HG03159 (cell line): Measurements from ENCODE around the gene LRRC42.
"Not testable (repeated sequence)": the region's sequence is repeated elsewhere in the genome, so short reads cannot be mapped to it uniquely, and the experiment has no call there.

Experiments
- ATAC-seq: cut with Tn5 transposase; IDR thresholded peaks from one replicate; pipeline ENCODE4 v1.9.1; 2021; ENCODE audit warnings: mild to moderate bottlenecking, moderate library complexity; ENCODE audit not compliant: unreplicated experiment

The LRRC42 gene

DNA sequence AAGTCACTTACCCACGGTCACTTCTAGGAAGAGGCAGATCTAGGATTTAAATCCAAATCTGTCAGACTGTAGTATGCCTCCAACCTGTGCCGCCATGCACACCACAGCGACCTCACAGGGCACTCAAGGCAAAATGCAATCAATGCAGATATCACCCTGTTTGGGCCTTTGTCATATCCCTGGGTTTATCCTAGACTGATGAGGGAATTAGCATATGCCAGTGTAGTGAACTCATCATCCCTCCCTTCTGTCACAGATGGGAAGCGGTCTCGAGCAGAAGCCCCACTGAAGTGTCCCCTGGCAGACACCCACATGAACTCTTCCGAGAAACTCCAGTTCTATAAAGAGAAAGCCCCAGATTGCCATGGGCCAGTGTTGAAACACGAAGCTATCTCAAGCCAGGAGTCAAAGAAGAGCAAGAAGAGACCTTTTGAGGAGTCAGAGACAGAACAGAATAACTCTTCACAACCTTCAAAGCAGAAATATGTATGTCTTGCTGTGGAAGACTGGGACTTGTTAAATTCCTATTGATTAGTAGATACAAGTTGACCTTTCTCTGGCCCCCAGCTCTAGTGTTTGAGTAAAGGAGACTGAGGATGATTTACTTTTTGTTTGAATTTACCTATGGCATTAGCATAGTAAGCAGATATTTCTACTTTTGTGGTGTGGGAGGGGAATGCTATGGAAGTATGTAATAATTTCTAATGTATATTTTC, 21.4 kb downstream of the LRRC42 start:
- ATAC-seq, result no peak

DNA sequence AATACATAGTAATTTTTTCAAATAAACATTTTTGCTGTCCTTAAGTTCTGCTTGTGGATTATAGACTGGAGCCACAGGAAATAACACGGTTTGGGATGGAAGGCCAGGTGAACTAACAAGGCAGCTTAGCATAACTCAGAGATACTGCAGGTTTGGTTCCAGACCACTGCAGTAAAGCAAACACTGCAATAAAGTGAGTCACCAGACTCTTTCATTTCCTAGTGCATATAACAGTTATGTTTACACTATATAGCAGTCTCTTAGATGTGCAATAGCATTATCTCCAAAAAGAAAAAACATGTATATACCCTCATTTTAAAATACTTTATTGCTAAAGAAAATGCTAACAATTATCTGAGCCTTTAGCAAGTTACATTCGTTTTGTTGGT, 22.0 kb downstream of the LRRC42 start:
- ATAC-seq, result no peak

DNA sequence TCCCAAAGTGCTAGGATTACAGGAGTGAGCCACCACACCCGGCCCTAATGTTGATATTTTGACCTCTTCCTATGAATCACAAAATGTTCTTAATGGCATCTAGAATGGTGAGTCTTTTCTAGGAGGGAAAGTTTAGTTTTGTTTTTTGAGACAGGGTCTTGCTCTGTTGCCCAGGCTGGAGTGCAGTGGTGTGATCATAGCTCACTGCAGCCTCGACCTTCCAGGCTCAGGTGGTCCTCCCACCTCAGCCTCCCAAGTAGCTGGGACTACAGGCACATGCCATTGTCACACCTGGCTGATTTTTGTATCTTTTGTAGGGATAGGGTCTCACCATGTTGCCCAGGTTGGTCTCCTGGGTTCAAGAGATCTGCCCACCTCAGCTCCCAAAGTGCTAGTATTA, 23.2 kb downstream of the LRRC42 start:
- ATAC-seq, result not testable (repeated sequence)

DNA sequence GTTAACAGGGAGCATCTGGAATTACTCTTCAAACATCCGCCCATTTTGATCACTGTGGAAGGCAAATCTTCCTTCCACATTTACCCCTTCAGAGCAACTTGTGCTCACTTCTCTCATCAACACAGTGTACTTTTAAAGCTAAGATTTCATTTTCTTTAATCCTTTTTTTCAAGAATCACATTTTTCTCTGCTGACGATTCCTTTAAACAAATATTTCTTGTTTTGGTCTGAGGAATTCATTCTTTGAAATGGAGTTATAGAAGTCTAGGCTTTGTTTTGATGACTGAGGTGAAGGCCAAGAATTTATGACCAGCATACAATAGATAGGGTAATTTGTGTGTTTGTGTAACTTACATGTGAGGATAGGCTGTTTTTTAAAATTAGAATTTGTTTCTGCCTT, 25.6 kb downstream of the LRRC42 start:
- ATAC-seq, result no peak

DNA sequence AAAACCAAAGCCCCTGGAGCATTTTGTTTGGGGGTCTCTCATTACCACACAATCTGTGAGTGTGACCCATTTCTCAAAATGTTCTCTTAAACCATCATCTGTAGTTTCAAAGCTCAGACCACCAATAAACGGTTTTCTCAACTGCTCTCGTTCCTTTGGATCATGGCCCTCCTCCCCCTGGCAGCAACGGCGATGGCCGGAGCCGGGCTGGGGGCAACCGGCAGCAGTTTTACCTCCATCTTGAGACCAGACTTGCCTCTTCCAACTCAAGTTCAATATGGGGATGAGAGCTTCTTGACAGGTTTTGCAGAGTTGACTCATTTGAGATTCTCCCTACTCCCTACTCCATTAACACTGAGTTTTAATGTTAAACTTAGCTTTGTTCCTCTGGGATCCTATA, 29.7 kb downstream of the LRRC42 start:
- no peak for ATAC-seq

DNA sequence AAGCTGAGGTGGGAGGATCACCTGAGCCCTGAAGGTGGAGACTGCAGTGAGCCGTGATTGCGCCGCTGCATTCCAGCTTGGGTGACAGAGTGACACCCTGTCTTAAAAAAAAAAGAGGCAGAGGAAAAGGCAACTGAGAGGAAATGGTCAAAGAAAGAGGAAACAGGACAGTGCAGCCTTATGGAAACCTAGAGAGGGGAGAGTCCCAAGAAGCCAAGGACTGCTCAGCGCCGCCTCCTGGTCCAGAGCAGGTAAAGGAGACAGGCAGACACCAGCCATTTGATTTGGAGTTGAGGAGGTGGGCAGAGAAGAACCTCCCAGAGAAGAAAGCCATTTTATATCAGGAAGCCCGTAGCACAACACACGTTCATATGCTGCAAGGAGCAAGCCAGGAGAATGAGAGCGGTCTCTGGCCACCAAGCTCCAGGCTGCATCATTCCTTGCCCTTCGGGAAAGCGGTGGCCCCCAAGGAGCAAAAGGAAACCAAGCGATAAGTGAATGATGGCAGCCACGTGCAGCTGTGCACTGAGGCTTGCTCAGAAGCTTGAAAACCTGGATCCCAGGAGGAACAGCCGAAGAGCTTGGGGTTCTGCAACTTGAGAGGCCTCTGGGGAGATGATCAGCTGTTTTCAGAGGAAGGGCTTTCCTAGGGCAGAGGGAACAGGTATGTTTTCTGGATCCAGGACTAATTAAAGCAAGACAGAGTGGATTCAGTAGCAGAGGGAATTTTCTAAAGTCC, 33.7 kb downstream of the LRRC42 start:
- ATAC-seq, result no peak

DNA sequence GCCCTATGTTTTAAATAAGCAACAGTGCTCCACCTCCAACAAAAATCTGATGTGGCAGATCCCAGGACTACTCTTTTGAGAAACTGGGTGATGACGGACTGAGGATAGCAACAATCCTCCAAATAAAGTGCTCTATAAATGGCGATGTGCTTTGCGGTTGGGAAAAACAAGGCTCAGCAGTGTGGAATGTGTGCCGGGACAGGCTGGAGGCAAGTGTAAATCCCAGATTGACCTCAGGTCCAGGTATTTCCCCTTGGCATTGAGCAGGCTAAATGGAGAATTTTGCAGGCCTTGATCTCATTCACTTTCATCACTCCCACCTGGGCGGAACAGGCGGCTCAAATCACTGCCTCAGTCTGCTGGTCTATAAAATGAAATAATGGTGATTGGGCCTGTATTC, 35.1 kb downstream of the LRRC42 start:
- ATAC-seq, result no peak

DNA sequence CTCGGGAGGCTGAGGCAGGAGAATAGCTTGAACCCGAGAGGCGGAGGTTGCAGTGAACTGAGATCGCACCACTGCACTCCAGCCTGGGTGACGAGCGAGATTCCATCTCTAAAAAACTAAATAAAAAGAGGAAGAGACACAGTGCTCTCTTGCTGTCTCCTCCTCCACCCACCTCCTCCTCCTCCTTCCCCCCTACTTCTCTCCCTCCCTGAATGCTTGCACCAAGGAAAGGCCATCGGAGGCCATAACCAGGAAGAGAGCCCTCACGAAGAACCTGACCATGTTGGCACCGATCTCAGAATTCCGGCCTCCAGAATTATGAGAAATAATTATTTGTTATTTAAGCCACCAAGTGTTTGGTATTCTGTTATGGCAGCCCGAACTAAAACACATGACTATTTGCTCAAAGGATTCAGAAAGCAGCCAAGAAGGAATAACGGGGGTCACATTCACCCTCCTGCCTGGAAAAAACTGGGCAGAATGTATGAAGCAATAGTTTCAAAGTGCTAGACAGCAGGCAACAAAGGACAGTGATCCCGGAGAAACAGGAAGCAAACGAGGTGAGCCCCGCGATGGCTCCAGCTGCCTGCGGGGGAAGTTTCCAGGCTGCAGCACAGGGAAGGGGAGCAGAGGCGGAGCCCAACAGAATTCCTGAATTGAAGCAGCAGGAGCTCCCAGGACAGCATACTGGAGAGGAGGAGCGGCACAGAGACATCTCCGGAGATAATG, 36.0 kb downstream of the LRRC42 start:
- no peak for ATAC-seq

DNA sequence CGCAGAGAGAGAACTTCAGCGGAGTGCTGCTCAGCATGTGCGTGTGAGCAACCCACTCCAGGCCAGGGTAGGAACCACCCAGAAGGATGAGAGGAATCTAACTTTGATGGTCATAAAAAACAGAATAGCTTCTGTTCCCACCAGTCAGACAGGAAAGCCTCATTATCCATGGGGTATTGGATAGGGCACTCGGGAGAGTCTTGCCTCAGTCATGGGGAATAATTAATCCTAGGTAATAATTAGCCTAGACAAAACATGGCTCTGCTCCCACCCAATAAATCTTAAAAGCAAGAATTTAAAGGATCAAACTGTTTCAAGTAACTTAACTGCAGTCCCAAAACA, 36.6 kb downstream of the LRRC42 start:
- ATAC-seq, result no peak

DNA sequence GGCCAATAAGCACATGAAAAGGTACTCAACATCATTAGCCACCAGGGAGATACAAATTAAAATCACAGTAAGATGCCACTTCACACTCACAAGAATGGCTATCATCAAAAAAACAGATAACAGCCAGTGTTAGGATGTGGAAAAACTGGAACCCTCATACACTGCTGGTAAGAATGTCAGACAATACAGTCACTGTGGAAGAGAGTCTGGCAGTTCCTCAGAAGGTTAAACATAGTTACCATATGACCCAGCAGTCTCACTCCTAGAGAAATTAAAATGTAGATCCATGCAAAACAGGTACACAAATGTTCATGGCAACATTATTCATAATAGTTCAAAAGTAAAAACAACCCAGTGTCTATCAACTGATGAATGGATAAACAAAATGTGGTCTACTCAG, 38.6 kb downstream of the LRRC42 start:
- ATAC-seq, result no peak

DNA sequence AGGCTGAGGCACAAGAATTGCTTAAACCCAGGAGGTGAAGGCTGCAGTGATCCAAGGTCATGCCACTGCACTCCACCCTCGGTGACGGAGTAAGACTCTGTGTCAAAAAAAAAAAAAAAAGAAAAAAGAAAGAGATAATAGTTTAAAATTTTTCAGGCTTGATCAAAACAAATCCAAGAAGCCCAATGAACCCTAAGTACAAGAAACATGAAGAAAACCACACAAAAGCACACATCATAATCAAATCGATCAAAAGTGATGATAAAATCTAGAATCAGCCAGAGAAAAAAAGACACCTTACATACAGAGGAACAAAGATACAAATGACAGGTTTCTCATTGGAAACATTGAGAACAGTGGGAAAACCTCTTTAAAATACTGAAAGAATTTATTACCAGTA, 40.3 kb downstream of the LRRC42 start:
- no peak for ATAC-seq

DNA sequence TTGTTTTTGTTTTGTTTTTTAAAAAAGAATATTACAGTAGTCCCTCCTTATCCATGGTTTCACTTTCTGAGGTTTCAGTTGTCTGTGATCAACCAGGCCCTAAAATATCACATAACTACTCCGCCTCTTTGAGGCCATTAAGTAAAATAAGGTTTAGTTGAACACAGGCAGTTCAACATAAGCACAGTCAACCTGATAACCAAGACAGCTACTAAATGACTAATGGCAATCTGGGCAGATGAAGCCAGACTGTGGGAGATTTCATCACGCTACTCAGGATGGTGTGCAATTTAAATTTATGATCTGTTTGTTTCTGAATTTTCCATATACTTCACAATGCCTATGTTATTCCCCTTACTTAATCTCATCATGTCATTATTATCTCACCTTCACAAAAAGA, 41.7 kb downstream of the LRRC42 start:
- ATAC-seq, result no peak

DNA sequence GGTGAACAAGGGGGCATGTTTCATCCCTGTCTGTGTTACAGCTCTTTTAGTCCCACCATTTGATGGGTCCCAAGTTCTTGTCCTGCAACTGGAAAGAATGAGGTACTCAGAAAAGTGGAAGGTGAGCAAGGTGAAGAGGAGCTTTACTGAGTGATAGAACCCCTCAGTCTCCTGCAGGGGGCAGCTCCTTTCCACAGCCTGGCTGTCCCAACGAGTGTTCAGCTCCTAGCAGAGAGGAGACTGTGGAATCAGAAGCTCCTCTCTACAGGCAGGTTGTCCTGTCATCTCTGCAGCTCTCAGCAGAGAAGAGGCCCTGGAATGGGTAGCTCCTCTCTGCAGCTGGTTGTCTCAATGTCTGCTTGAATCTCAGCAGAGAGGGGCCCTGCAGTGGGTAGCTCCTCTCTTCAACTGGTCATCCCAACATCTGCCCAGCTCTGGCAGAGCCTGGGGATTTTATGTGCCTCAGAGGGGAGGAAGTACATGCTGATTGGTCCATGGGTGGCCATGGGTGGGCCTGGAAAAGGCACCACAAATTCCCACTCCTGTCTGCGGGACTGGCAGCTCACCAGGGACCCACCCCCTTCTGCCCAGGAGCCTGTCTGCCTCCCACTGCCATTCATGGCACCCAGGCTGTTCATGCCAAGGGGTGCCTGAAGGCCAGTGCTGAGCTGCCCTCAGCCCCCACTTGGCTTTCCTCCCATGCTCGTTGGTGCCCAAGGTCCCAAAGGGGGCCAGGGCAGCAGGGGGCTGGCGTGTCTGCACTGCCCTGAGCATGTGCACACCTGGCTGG, 46.1 kb downstream of the LRRC42 start:
- ATAC-seq, result no peak

DNA sequence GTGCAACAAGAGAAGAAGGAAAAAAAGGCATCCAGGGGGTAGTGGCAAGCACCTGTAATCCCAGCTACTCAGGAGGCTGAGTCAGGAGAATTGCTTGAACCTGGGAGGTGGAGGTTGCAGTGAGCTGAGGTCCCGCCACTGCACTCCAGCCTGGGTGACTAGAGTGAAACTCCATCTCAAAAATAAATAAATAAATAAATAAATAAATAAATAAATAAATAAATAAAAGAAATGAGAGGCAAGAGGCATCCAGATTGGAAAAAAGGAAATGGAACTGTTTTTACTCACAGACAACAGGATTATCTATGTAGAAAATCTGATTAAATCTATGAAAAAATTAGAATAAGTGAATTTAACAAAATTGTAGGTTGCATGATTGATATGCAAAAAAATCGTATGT, 48.4 kb downstream of the LRRC42 start:
- ATAC-seq, result not testable (repeated sequence)

DNA sequence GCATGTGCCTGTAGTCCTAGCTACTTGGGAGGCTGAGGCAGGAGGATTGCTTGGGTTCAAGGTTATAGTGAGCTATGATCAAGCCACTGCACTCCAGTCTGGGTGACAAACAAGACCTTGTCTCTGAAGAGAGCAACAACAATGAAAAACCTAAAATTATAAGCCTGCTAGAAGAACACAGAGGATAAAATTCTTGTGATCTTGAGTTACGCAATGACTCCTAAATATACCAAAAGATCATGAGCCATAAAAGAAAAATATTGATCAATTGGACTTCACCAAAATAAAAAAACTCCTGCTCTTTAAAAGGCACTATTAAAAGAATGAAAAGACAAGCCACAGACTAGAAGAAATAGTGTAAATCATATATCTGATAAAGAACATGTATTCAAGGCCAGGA, 49.5 kb downstream of the LRRC42 start:
- no peak for ATAC-seq

DNA sequence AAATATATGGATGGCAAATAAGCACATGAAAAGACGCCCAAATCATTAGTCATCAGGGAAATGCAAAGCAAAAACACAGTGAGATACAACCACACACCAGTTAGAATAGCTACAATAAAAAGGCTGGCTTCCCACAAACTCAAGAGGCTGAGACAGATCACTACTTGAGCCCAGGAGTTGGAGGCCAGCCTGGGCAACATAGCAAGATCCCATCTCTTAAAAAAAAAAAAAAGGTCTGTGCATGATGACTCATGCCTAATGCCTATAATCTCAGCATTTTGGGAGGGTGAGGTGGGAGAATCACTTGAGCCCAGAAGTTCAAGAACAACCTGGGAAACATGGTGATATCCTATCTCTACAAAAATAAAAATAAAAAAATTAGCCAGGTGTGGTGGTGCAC, 52.1 kb downstream of the LRRC42 start:
- ATAC-seq, result no peak

DNA sequence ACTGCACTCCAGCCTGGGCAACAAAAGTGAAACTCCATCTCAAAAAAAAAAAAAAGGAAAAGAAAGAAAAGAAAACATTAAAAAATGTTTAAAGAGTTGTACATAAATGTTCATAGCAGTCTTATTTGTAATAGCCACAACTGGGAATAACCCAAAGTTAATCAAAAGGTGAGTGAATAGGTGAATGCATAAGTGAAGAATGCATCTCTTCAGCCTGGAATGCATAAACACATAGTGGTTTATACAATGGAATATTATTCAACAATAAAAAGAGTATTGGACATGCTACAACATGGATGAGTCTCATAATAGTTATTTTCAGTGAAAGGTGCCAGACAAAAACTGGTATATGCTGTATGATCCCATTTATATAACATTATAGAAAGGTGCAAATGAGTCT, 53.8 kb downstream of the LRRC42 start:
- no peak for ATAC-seq

DNA sequence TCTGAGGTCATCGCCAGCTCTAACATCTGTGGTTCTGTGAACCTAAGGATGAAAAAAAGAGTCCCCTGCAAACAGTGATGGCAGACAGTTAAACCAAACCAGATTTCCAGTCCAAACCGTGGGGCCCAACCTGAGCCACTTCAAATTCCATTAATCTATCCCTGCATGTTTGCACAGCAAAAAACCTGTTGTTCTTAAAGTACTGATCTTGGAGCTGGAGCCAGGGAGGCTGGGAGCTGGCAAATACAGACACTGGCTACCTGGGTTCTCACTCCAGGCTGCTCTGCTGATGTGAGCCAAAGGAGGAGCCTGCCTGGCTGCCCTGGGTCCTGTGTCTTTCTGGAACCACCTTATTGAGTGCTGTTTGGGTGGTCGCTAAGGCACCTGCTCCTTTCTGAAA, 55.4 kb downstream of the LRRC42 start:
- ATAC-seq, result no peak

DNA sequence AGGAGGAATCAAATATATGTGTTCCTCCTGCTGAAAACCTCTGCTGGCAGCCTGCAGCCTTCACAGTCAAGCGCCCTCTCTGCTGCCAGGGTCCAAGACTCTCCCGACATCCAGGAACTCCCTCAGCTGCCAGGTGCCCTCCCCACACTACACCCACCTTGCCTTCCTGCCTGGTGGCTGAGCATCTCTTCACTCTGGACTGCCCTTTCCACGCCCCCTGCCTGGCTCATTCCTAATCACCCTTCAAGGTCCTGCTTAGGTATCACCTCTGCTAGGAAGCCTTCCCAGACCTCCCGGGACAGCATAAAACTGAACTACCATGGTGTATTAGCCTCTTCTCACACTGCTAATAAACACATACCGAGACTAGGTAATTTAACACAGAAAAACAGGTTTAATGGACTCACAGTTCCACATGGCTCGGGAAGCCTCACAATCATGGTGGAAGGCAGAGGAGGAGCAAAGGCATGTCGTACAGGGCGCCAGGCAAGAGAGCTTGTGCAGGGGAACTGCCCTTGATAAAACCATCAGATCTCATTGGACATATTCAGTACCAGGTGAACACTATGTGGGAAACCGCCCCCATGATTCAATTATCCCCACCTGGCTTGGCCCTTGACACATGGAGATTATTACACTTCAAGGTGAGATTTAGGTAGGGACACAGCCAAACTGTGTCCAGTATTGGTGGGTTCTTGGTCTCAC, 56.5 kb downstream of the LRRC42 start:
- no peak for ATAC-seq

DNA sequence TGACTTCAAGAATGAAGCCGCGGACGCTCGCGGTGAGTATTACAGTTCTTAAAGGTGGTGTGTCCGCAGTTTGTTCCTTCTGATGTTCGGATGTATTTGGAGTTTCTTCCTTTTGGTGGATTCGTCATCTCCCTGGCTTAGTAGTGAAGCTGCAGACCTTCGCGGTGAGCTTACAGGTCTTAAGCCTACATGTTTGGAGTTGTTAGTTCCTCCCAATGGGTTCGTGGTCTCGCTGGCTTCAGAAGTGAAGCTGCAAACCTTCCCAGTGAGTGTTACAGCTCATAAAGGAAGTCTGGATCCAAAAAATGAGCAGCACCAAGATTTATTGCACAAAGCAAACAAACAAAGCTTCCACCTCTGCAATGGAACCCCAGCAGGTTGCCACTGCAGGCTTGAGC, 57.1 kb downstream of the LRRC42 start:
- no peak for ATAC-seq
